B cell (primary cell): ENCODE results near the gene RASGRF2. TPM values are rescaled to one million over a fixed set of nuclear protein-coding genes. Genes with fewer than 3 reads are reported as not detected.
"Not testable (repeated sequence)": the region's sequence is repeated elsewhere in the genome, so short reads cannot be mapped to it uniquely, and the experiment has no call there.

Experiments used
- ATAC-seq: fragments of 200-7000 bp; cut with Tn5 transposase; one replicate; pipeline ENCODE4 v1.10.0; 2021; ENCODE audit warnings: low read depth, mild to moderate bottlenecking, moderate number of reproducible peaks, moderate library complexity
- CTCF ChIA-PET: fragments of 350-600 bp; sonication (Branson Sonifier 250); formaldehyde crosslinking; loops from one replicate; lab custom pipeline; 2021; ENCODE audit warnings: antibody characterized with exemption, inconsistent platforms; lab: Charles Lee
- POLR2A ChIA-PET: fragments of 350-600 bp; sonication (Branson Sonifier 250); formaldehyde crosslinking; loops from one replicate; lab custom pipeline; 2021; ENCODE audit warnings: antibody characterized with exemption; lab: Charles Lee
- DNase-seq: peaks from one replicate; pipeline ENCODE4 v3.0.0; 2013
- H2AFZ ChIP-seq: 2 replicates; pipeline ENCODE4 v1.6.1; 2012; ENCODE audit warnings: mild to moderate bottlenecking, low read depth, low read length; ENCODE audit not compliant: insufficient read depth, poor library complexity, severe bottlenecking
- H3K27ac ChIP-seq, 2 donors: 1 replicate in 1 of 2; 2 replicates in 1 of 2; pipeline ENCODE4 v1.5.1; 2012 to 2013; ENCODE audit warnings: low read length in 2 of 2, mild to moderate bottlenecking in 2 of 2, moderate library complexity in 1 of 2
- H3K27me3 ChIP-seq, 4 experiments: fragments of 200-600 bp in 1 of 4; sonication (generic) in 1 of 4; replicated peaks in 1 of 4; 1 replicate in 2 of 4; 2 replicates in 2 of 4; pipeline versions ENCODE4 v1.6.1 to v1.7.0; 2013 to 2016; ENCODE audit warnings: low read length in 3 of 4, mild to moderate bottlenecking in 2 of 4, mixed read lengths in 1 of 4, moderate library complexity in 1 of 4; ENCODE audit not compliant: insufficient read depth in 4 of 4, control insufficient read depth in 3 of 4; ENCODE audit errors: control extremely low read depth in 1 of 4
- H3K36me3 ChIP-seq, 2 experiments: replicated peaks in 1 of 2; 1 replicate in 1 of 2; 2 replicates in 1 of 2; pipeline versions ENCODE4 v1.6.1 to v1.7.1; 2013; ENCODE audit warnings: low read length in 1 of 2; ENCODE audit not compliant: insufficient read depth in 2 of 2, control insufficient read depth in 1 of 2; ENCODE audit errors: control extremely low read depth in 1 of 2, extremely low read depth in 1 of 2
- H3K4me1 ChIP-seq, 2 donors: fragments of 200-600 bp in 1 of 2; sonication (generic) in 1 of 2; 1 replicate in 1 of 2; 2 replicates in 1 of 2; pipeline versions ENCODE4 v1.5.1 to v1.6.1; 2013 to 2017; ENCODE audit warnings: low read length in 2 of 2; ENCODE audit not compliant: control insufficient read depth in 2 of 2, insufficient read depth in 2 of 2
- H3K4me2 ChIP-seq: replicated peaks from 2 replicates; pipeline ENCODE3; 2012; ENCODE audit warnings: mild to moderate bottlenecking, low read depth, low read length; ENCODE audit not compliant: poor library complexity, severe bottlenecking
- H3K4me3 ChIP-seq, 5 experiments: fragments of 200-600 bp in 1 of 5; sonication (generic) in 1 of 5; 1 replicate in 3 of 5; 2 replicates in 2 of 5; pipeline versions ENCODE4 v1.5.1 to v1.7.0; 2011 to 2016; ENCODE audit warnings: low read length in 4 of 5, mild to moderate bottlenecking in 4 of 5, low read depth in 2 of 5, control low read depth in 1 of 5, moderate library complexity in 1 of 5; ENCODE audit not compliant: insufficient read depth in 1 of 5; ENCODE audit errors: control extremely low read depth in 1 of 5, extremely low read depth in 1 of 5
- H3K79me2 ChIP-seq: fragments of 200-600 bp; sonication (generic); one replicate; pipeline ENCODE4 v1.6.0; 2016; ENCODE audit warnings: low read length; ENCODE audit not compliant: control insufficient read depth, insufficient read depth
- H3K9ac ChIP-seq: fragments of 200-600 bp; sonication (generic); 2 replicates; pipeline ENCODE4 v1.6.1; 2017; ENCODE audit warnings: mild to moderate bottlenecking, low read length, moderate library complexity
- H3K9me3 ChIP-seq, 3 donors: one replicate each; pipeline versions ENCODE4 v1.6.1 to v1.7.1; 2013; ENCODE audit warnings: low read length in 2 of 3; ENCODE audit not compliant: control insufficient read depth in 2 of 3, insufficient read depth in 1 of 3; ENCODE audit errors: control extremely low read depth in 1 of 3
- H4K20me1 ChIP-seq: 2 replicates; pipeline ENCODE4 v1.6.0; 2012; ENCODE audit warnings: mild to moderate bottlenecking, low read length; ENCODE audit not compliant: insufficient read depth, control insufficient read depth, poor library complexity, severe bottlenecking
- H3K27ac Mint-ChIP-seq: one replicate; pipeline ENCODE4 v1.8.0; 2021; ENCODE audit warnings: mixed read lengths
- H3K27me3 Mint-ChIP-seq: one replicate; pipeline ENCODE4 v1.8.0; 2021; ENCODE audit warnings: mixed read lengths
- H3K4me1 Mint-ChIP-seq: one replicate; pipeline ENCODE4 v1.8.0; 2021; ENCODE audit warnings: mixed read lengths
- H3K4me3 Mint-ChIP-seq: one replicate; pipeline ENCODE4 v1.8.0; 2021; ENCODE audit warnings: mixed read lengths
- H3K9me3 Mint-ChIP-seq: one replicate; pipeline ENCODE4 v1.8.0; 2022; ENCODE audit warnings: mixed read lengths; ENCODE audit not compliant: insufficient read depth
- CTCF ChIP-seq: fragments of 200-600 bp; IDR thresholded peaks from one replicate; pipeline ENCODE4 v1.8.0; 2022; ENCODE audit warnings: antibody characterized with exemption, mild to moderate bottlenecking
- EZH2 ChIP-seq: IDR thresholded peaks from 2 replicates; pipeline ENCODE4 v1.6.1; 2012; ENCODE audit warnings: borderline replicate concordance, low read depth, mild to moderate bottlenecking, moderate library complexity, low read length; ENCODE audit not compliant: insufficient read depth, poor library complexity, severe bottlenecking
- WGBS: methylation state at CpG from one replicate; pipeline ENCODE4 v1.1.5; 2013; ENCODE audit warnings: missing lambda C conversion rate; ENCODE audit not compliant: insufficient coverage; 5-methylcytosine and 5-hydroxymethylcytosine counted together
- intact Hi-C: fragments of 100-400 bp; cut with micrococcal nuclease; formaldehyde crosslinking; loops from one replicate; pipeline ENCODE4 v1.10.0; 2022
- polyA plus RNA-seq: library from polyadenylated mRNA; depleted of rRNA; stranded (reverse); fragments of >200 nt; gene quantifications from 2 replicates; pipeline ENCODE4 v1.2.3, GENCODE V29; 2012
- total RNA-seq, 2 donors: library from RNA; stranded (reverse); fragments of 120-200 nt in 1 of 2; gene quantifications; 1 replicate in 1 of 2; 2 replicates in 1 of 2; pipeline versions ENCODE4 v1.2.3 to v1.2.4, GENCODE V29; 2013 to 2022

RASGRF2 gene
- total and polyA plus RNA-seq, 2 donors (not counting 1 experiment from before 2014, with no cell fraction given) = 0.04 to 0.37 TPM

DNA sequence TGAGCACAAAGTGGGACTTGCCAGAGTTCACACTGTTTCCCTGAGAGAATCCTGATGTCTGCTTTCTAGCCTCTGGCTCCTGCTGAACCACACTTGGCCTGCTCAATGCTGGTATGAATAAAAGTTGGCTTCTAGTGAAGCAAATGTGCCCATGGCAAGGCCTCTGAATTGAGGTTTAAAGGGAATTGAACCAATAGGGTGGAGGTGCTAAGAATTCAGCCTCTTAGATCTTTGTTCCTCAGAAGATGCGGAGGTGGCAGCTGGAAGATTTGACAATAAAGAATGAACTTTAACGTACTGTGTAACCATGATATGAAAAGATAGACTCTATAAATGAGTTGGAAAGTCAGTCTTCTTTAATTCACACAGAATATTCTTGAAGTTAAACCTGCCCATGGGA lies 57.2 kb downstream of the RASGRF2 start:
- Histone ChIP-seq H3K79me2 (no peaks in the 10 kb centered on the region), H3K9ac (no peak overlapping the region), H3K4me1 (no peaks in the 10 kb centered on the region), H3K27me3 (peaks cover 0 to 3% (median 0%) of the 10 kb centered on the region in 4 experiments), H3K9me3 (peaks cover 0 to 4% (median 0%) of the 10 kb centered on the region in 3 donors), H3K4me3 (no peak overlapping the region), H3K36me3 (no peaks in the 10 kb centered on the region), H2AFZ (no peak overlapping the region), H4K20me1 (no peaks in the 10 kb centered on the region), H3K27ac (no peak overlapping the region), H3K4me2 (no peak overlapping the region)
- no peak for TF ChIP-seq EZH2
- no peak for TF ChIP-seq CTCF
- CTCF ChIA-PET = no interaction called here
- Mint-ChIP-seq H3K4me1 (no peaks in the 10 kb centered on the region), H3K27ac (no peak overlapping the region), H3K4me3 (no peak overlapping the region), H3K27me3 (peaks cover 15% of the 10 kb centered on the region), H3K9me3 (no peaks in the 10 kb centered on the region)
- intact Hi-C loops = no loop called here
- no peak for DNase-seq
- no CpG with 5 or more reads among the region's 2 CpGs for WGBS
- no peak for ATAC-seq
- POLR2A ChIA-PET = no interaction called here

GRCh38 chr5:81018608-81019007 lies 58.4 kb downstream of the RASGRF2 start:
- CTCF ChIA-PET = interaction anchor here (0.6 kb wide), 1 partner anchor 120 kb away, joined by 3 read pairs; no protein-coding TSS in a partner anchor

More at GRCh38 chr5:81018608-81019007, 58.4 kb downstream of the RASGRF2 start:
- H3K9ac ChIP-seq, H3K4me1 Mint-ChIP-seq, H3K4me2 ChIP-seq, H3K4me3 ChIP-seq, H3K27me3 ChIP-seq, DNase-seq, ATAC-seq, intact Hi-C loops, H3K79me2 ChIP-seq, H3K36me3 ChIP-seq, H4K20me1 ChIP-seq, H3K9me3 Mint-ChIP-seq, H3K27ac ChIP-seq, POLR2A ChIA-PET, H3K4me3 Mint-ChIP-seq, H2AFZ ChIP-seq, H3K9me3 ChIP-seq, H3K4me1 ChIP-seq, H3K27ac Mint-ChIP-seq: not testable (repeated sequence)
- WGBS = 94% methylated on average over 3 of the region's 6 CpGs
- peaks cover 17% of the 10 kb centered on the region for H3K27me3 Mint-ChIP-seq
